ENCODE measurements around the gene PPARD. TPM values are rescaled to one million over a fixed set of nuclear protein-coding genes. Genes with fewer than 3 reads are reported as not detected.
A peak's percentile ranks its signal among the peaks of the same experiment; 100 is the strongest.
"Not testable (repeated sequence)": the region's sequence is repeated elsewhere in the genome, so short reads cannot be mapped to it uniquely, and the experiment has no call there.

PPARD gene
- polyA plus RNA-seq, 1 donor = 26.3 TPM

- Histone ChIP-seq H3K4me3 (ENCODE audit: low read length) (no peak overlapping the region), H3K27me3 (ENCODE audit: control insufficient read depth, insufficient read depth, low read length) (no peaks in the 10 kb centered on the region), H3K27ac (ENCODE audit: low read length) (no peak overlapping the region), H3K9me3 (ENCODE audit: control insufficient read depth, low read depth, low read length) (no peaks in the 10 kb centered on the region), H3K4me1 (ENCODE audit: control insufficient read depth, insufficient read depth, low read length) (peaks cover 41% of the 10 kb centered on the region), H3K36me3 (ENCODE audit: control insufficient read depth, insufficient read depth, low read length) (peaks cover 21% of the 10 kb centered on the region)
- 80% methylated on average over 1 of the region's 4 CpGs for WGBS (ENCODE audit: insufficient coverage, low lambda C conversion rate)
- peak in 1 of 2 donors; percentile 38 for DNase-seq
These were observed 42.7 kb upstream of the PPARD start for GRCh38 chr6:35299674-35300073.

GRCh38 chr6:35300848-35301247 is 41.5 kb upstream of the PPARD start:
- H3K27me3 ChIP-seq (ENCODE audit: control insufficient read depth, insufficient read depth, low read length) = no peaks in the 10 kb centered on the region
- H3K36me3 ChIP-seq (ENCODE audit: control insufficient read depth, insufficient read depth, low read length) = peaks cover 10% of the 10 kb centered on the region
- no peaks in the 10 kb centered on the region for H3K9me3 ChIP-seq (ENCODE audit: control insufficient read depth, low read depth, low read length)
- no peak overlapping the region for H3K27ac ChIP-seq (ENCODE audit: low read length)
- H3K4me1 ChIP-seq (ENCODE audit: control insufficient read depth, insufficient read depth, low read length) = peaks cover 41% of the 10 kb centered on the region
- no peak overlapping the region for H3K4me3 ChIP-seq (ENCODE audit: low read length)
- DNase-seq = no peak

GRCh38 chr6:35302604-35303241 is 39.6 kb upstream of the PPARD start:
- H3K27ac ChIP-seq (ENCODE audit: low read length) = peak overlapping the region; percentile 67
- H3K36me3 ChIP-seq (ENCODE audit: control insufficient read depth, insufficient read depth, low read length) = no peaks in the 10 kb centered on the region
- H3K9me3 ChIP-seq (ENCODE audit: control insufficient read depth, low read depth, low read length) = no peaks in the 10 kb centered on the region
- no peak overlapping the region for H3K4me3 ChIP-seq (ENCODE audit: low read length)
- peak; percentile 72 to 90 for DNase-seq
- H3K27me3 ChIP-seq (ENCODE audit: control insufficient read depth, insufficient read depth, low read length) = no peaks in the 10 kb centered on the region
- H3K4me1 ChIP-seq (ENCODE audit: control insufficient read depth, insufficient read depth, low read length) = peaks cover 35% of the 10 kb centered on the region
- no CpG with 5 or more reads among the region's 6 CpGs for WGBS (ENCODE audit: insufficient coverage, low lambda C conversion rate)

DNA sequence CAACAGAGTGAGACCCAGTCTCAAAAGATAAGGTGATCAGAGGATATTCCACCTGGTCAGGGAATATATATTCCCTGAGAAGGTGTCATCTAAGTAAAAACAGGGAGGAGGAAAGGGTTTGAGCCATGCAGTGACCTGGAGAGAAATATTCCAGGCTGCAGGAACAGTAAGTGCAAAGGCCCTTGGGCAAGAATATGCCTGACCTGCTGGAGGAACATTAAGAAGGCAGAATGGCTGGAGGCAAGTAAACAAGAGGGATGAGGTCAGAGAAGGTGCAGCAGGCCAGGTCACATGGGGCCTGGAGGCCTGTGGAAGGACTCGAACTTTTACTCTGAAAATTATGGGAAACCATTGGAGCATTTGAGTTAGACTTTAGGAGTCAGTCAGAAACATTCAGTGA is 38.1 kb upstream of the PPARD start:
- Histone ChIP-seq H3K27me3 (ENCODE audit: control insufficient read depth, insufficient read depth, low read length) (no peaks in the 10 kb centered on the region), H3K36me3 (ENCODE audit: control insufficient read depth, insufficient read depth, low read length) (no peaks in the 10 kb centered on the region), H3K4me1 (ENCODE audit: control insufficient read depth, insufficient read depth, low read length) (peaks cover 25% of the 10 kb centered on the region), H3K27ac (ENCODE audit: low read length) (no peak overlapping the region), H3K4me3 (ENCODE audit: low read length) (no peak overlapping the region), H3K9me3 (ENCODE audit: control insufficient read depth, low read depth, low read length) (no peaks in the 10 kb centered on the region)
- no peak for DNase-seq
- no CpG with 5 or more reads among the region's 1 CpG for WGBS (ENCODE audit: insufficient coverage, low lambda C conversion rate)

- DNase-seq = no peak
- Histone ChIP-seq H3K27me3 (ENCODE audit: control insufficient read depth, insufficient read depth, low read length) (no peaks in the 10 kb centered on the region), H3K9me3 (ENCODE audit: control insufficient read depth, low read depth, low read length) (no peaks in the 10 kb centered on the region), H3K4me1 (ENCODE audit: control insufficient read depth, insufficient read depth, low read length) (peaks cover 17% of the 10 kb centered on the region), H3K4me3 (ENCODE audit: low read length) (no peak overlapping the region), H3K27ac (ENCODE audit: low read length) (no peak overlapping the region), H3K36me3 (ENCODE audit: control insufficient read depth, insufficient read depth, low read length) (no peaks in the 10 kb centered on the region)
- WGBS (ENCODE audit: insufficient coverage, low lambda C conversion rate) = 90% methylated on average over 2 of the region's 8 CpGs
These were observed 37.2 kb upstream of the PPARD start for GRCh38 chr6:35305117-35305516.

GRCh38 chr6:35307138-35307537 is 35.2 kb upstream of the PPARD start:
- H3K27me3 ChIP-seq (ENCODE audit: control insufficient read depth, insufficient read depth, low read length); DNase-seq: not testable (repeated sequence)
- WGBS (ENCODE audit: insufficient coverage, low lambda C conversion rate) = 100% methylated on average over 6 of the region's 15 CpGs

DNA sequence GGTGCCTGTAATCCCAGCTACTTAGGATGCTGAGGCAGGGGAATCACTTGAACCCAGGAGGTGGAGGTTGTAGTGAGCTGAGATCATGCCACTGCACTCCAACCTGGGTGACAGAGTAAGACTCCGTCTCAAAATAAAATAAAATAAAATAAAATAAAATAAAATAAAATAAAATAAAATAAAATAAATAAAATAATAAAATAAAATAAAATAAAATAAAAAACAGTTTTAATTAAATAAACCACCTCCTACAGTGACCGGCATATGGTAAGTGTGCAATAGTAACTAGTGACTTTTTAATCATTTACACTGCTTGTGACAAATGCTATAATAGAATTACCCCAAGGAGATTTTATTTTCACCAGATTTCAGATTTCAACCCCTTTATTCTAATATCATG is 33.8 kb upstream of the PPARD start:
- WGBS (ENCODE audit: insufficient coverage, low lambda C conversion rate) = no CpG with 5 or more reads among the region's 2 CpGs
- H3K4me1 ChIP-seq (ENCODE audit: control insufficient read depth, insufficient read depth, low read length) = not testable (repeated sequence)

More at GRCh38 chr6:35307138-35307537, 35.2 kb upstream of the PPARD start:
- H3K27ac ChIP-seq (ENCODE audit: low read length); H3K9me3 ChIP-seq (ENCODE audit: control insufficient read depth, low read depth, low read length); H3K36me3 ChIP-seq (ENCODE audit: control insufficient read depth, insufficient read depth, low read length); H3K4me3 ChIP-seq (ENCODE audit: low read length): not testable (repeated sequence)
- H3K4me1 ChIP-seq (ENCODE audit: control insufficient read depth, insufficient read depth, low read length) = peaks cover 15% of the 10 kb centered on the region

GRCh38 chr6:35309611-35310264 is 32.6 kb upstream of the PPARD start:
- no peak overlapping the region for H3K27ac ChIP-seq (ENCODE audit: low read length)

More for the DNA sequence above, 33.8 kb upstream of the PPARD start:
- H3K4me3 ChIP-seq (ENCODE audit: low read length); H3K27ac ChIP-seq (ENCODE audit: low read length); H3K27me3 ChIP-seq (ENCODE audit: control insufficient read depth, insufficient read depth, low read length); H3K9me3 ChIP-seq (ENCODE audit: control insufficient read depth, low read depth, low read length); DNase-seq; H3K36me3 ChIP-seq (ENCODE audit: control insufficient read depth, insufficient read depth, low read length): not testable (repeated sequence)

GRCh38 chr6:35310265-35310831 is 32.0 kb upstream of the PPARD start:
- Histone ChIP-seq H3K27ac (ENCODE audit: low read length) (no peak overlapping the region), H3K4me3 (ENCODE audit: low read length) (no peak overlapping the region)

More at GRCh38 chr6:35309611-35310264, 32.6 kb upstream of the PPARD start:
- Histone ChIP-seq H3K27me3 (ENCODE audit: control insufficient read depth, insufficient read depth, low read length) (no peaks in the 10 kb centered on the region), H3K9me3 (ENCODE audit: control insufficient read depth, low read depth, low read length) (no peaks in the 10 kb centered on the region), H3K4me3 (ENCODE audit: low read length) (no peak overlapping the region), H3K4me1 (ENCODE audit: control insufficient read depth, insufficient read depth, low read length) (no peaks in the 10 kb centered on the region), H3K36me3 (ENCODE audit: control insufficient read depth, insufficient read depth, low read length) (peaks cover 2% of the 10 kb centered on the region)
- 90% methylated on average over 2 of the region's 9 CpGs for WGBS (ENCODE audit: insufficient coverage, low lambda C conversion rate)
- no peak for DNase-seq

DNA sequence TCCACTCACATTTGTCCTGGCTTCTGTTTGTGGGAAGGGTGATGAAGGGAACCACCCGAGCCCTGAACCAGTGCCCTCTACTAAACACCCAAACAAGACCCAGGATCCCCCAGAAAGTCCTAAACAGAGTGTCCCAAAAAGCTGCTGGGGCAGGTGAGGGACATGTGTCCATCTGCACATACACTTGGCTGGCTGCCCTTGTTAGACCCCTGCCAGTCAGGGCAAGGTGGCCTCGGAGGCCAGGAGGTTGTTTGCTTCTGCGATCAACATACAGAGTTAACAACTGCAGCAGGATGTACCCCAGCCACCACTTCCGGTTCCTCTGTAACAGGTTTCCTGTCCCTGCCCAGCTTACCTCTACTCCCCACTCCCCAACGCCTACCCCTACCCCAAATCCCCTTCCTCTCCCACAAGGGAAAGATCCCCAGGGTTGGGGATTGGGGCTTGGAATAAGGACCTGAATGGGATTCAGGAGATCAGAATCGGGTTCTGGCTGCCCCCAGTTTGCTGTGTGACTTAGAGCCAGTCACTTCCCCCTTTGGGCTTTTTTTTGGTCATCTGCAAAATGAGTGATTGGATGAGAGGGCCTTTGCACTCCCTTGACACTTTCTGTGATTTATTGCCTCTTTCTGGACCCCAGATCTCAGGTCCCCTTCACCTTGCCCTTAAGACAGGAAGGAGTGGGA is 30.8 kb upstream of the PPARD start:
- no peak for DNase-seq

More at GRCh38 chr6:35310265-35310831, 32.0 kb upstream of the PPARD start:
- Histone ChIP-seq H3K9me3 (ENCODE audit: control insufficient read depth, low read depth, low read length) (no peaks in the 10 kb centered on the region), H3K36me3 (ENCODE audit: control insufficient read depth, insufficient read depth, low read length) (peaks cover 2% of the 10 kb centered on the region), H3K4me1 (ENCODE audit: control insufficient read depth, insufficient read depth, low read length) (no peaks in the 10 kb centered on the region), H3K27me3 (ENCODE audit: control insufficient read depth, insufficient read depth, low read length) (no peaks in the 10 kb centered on the region)
- no peak for DNase-seq
- no CpG with 5 or more reads among the region's 6 CpGs for WGBS (ENCODE audit: insufficient coverage, low lambda C conversion rate)

More for the DNA sequence above, 30.8 kb upstream of the PPARD start:
- no peaks in the 10 kb centered on the region for H3K4me1 ChIP-seq (ENCODE audit: control insufficient read depth, insufficient read depth, low read length)
- H3K4me3 ChIP-seq (ENCODE audit: low read length) = no peak overlapping the region
- H3K27ac ChIP-seq (ENCODE audit: low read length) = no peak overlapping the region
- no peaks in the 10 kb centered on the region for H3K9me3 ChIP-seq (ENCODE audit: control insufficient read depth, low read depth, low read length)
- H3K27me3 ChIP-seq (ENCODE audit: control insufficient read depth, insufficient read depth, low read length) = no peaks in the 10 kb centered on the region
- no CpG with 5 or more reads among the region's 6 CpGs for WGBS (ENCODE audit: insufficient coverage, low lambda C conversion rate)
- peaks cover 2% of the 10 kb centered on the region for H3K36me3 ChIP-seq (ENCODE audit: control insufficient read depth, insufficient read depth, low read length)

All from large intestine (tissue), 3 donors.